Breast epithelium (tissue), 3 donors: ENCODE measurements around the gene ENC1.

Experiments
- CTCF ChIP-seq, 3 donors: fragments of 450-650 bp; IDR thresholded peaks; one replicate each; pipeline ENCODE4 v1.5.1; 2016 to 2017; ENCODE audit warnings: antibody characterized with exemption in 3 of 3, mild to moderate bottlenecking in 3 of 3, moderate library complexity in 3 of 3
- POLR2A ChIP-seq: fragments of 450-650 bp; IDR thresholded peaks from one replicate; pipeline ENCODE4 v1.6.1; 2016; ENCODE audit warnings: antibody characterized with exemption, mild to moderate bottlenecking, moderate library complexity
- POLR2AphosphoS5 ChIP-seq, 3 donors: sonication (generic); formaldehyde crosslinking; IDR thresholded peaks; one replicate each; pipeline ENCODE4 v1.6.1; 2017; ENCODE audit warnings: antibody characterized with exemption in 3 of 3

- TF ChIP-seq CTCF (IDR thresholded peaks at IDR 0.05) (no peak), POLR2AphosphoS5 (IDR thresholded peaks at IDR 0.05) (no peak), POLR2A (no peak)
These were observed 25.3 kb upstream of the ENC1 start for GRCh38 chr5:74665816-74666215.
